ENCODE results near the gene C19orf73.

- TF ChIP-seq CTCF (IDR thresholded peaks at IDR 0.05) (no peak), POLR2A (IDR thresholded peaks at IDR 0.05) (no peak)
Measured at GRCh38 chr19:49136771-49137171, 17.8 kb upstream of the C19orf73 start.

All from esophagus squamous epithelium (tissue), 4 donors.